NT2/D1 (cell line): ENCODE data around the gene BTBD3.

Source experiments
- DNase-seq: peaks from one replicate; pipeline ENCODE4 v3.0.0-alpha.2; 2011; ENCODE audit warnings: low read depth, low spot score
- H3K27me3 ChIP-seq: 2 replicates; pipeline ENCODE4 v1.6.0; 2011; ENCODE audit warnings: mild to moderate bottlenecking; ENCODE audit not compliant: insufficient read length, insufficient read depth
- H3K36me3 ChIP-seq: 2 replicates; pipeline ENCODE4 v1.6.1; 2011; ENCODE audit warnings: mild to moderate bottlenecking, low read length, mixed read lengths; ENCODE audit not compliant: insufficient read depth, insufficient read length
- H3K4me1 ChIP-seq: 2 replicates; pipeline ENCODE4 v1.5.1; 2011; ENCODE audit not compliant: insufficient read depth, insufficient read length
- H3K4me3 ChIP-seq: 2 replicates; pipeline ENCODE4 v1.5.1; 2011; ENCODE audit warnings: low read depth; ENCODE audit not compliant: insufficient read length
- H3K9ac ChIP-seq: 2 replicates; pipeline ENCODE4 v1.6.0; 2011; ENCODE audit warnings: low read depth; ENCODE audit not compliant: insufficient read length
- H3K9me3 ChIP-seq: 2 replicates; pipeline ENCODE4 v1.5.1; 2011; ENCODE audit warnings: mild to moderate bottlenecking, low read length; ENCODE audit not compliant: insufficient read depth
- SUZ12 ChIP-seq: IDR thresholded peaks from 2 replicates; pipeline ENCODE4 v1.6.1; 2011; ENCODE audit not compliant: insufficient read length, insufficient read depth; ENCODE audit errors: extremely low read depth
- YY1 ChIP-seq: IDR thresholded peaks from 2 replicates; pipeline ENCODE4 v1.6.1; 2011; ENCODE audit not compliant: insufficient read length, insufficient read depth
- ZNF274 ChIP-seq: IDR thresholded peaks from 2 replicates; pipeline ENCODE4 v1.6.1; 2011; ENCODE audit warnings: mild to moderate bottlenecking, low read depth, low read length

Gene BTBD3

GRCh38 chr20:11918391-11918845 lies 725 bp downstream of the BTBD3 start:
- no peak for TF ChIP-seq ZNF274
- TF ChIP-seq SUZ12, result no peak
- no peak for TF ChIP-seq YY1
- DNase-seq, result no peak
- Histone ChIP-seq H3K4me3 (no peak overlapping the region), H3K9ac (no peak overlapping the region), H3K9me3 (no peaks in the 10 kb centered on the region), H3K4me1 (no peaks in the 10 kb centered on the region), H3K36me3 (peaks cover 28% of the 10 kb centered on the region), H3K27me3 (no peaks in the 10 kb centered on the region)

GRCh38 chr20:11918981-11919380 lies 1.3 kb downstream of the BTBD3 start:
- no peak for DNase-seq
- no peak overlapping the region for H3K4me3 ChIP-seq
- H3K27me3 ChIP-seq, result no peaks in the 10 kb centered on the region
- H3K36me3 ChIP-seq, result peaks cover 33% of the 10 kb centered on the region
- H3K4me1 ChIP-seq, result no peaks in the 10 kb centered on the region
- no peaks in the 10 kb centered on the region for H3K9me3 ChIP-seq
- TF ChIP-seq YY1, result no peak
- TF ChIP-seq ZNF274, result no peak
- TF ChIP-seq SUZ12, result no peak
- no peak overlapping the region for H3K9ac ChIP-seq

- no peak overlapping the region for H3K4me3 ChIP-seq
- no peaks in the 10 kb centered on the region for H3K9me3 ChIP-seq
- peaks cover 33% of the 10 kb centered on the region for H3K36me3 ChIP-seq
- no peak for DNase-seq
- H3K9ac ChIP-seq, result no peak overlapping the region
- TF ChIP-seq ZNF274, result no peak
- no peak for TF ChIP-seq SUZ12
- TF ChIP-seq YY1, result no peak
- H3K4me1 ChIP-seq, result no peaks in the 10 kb centered on the region
- H3K27me3 ChIP-seq, result no peaks in the 10 kb centered on the region
Measured at GRCh38 chr20:11919581-11919980, 1.9 kb downstream of the BTBD3 start.

GRCh38 chr20:11920083-11920482 lies 2.4 kb downstream of the BTBD3 start:
- Histone ChIP-seq H3K4me1 (no peaks in the 10 kb centered on the region), H3K9ac (no peak overlapping the region), H3K9me3 (no peaks in the 10 kb centered on the region), H3K27me3 (no peaks in the 10 kb centered on the region), H3K4me3 (no peak overlapping the region), H3K36me3 (peaks cover 37% of the 10 kb centered on the region)
- no peak for DNase-seq
- TF ChIP-seq ZNF274, result no peak
- no peak for TF ChIP-seq YY1
- TF ChIP-seq SUZ12, result no peak

- Histone ChIP-seq H3K27me3 (no peaks in the 10 kb centered on the region), H3K9ac (no peak overlapping the region), H3K36me3 (peaks cover 38% of the 10 kb centered on the region), H3K9me3 (no peaks in the 10 kb centered on the region), H3K4me3 (no peak overlapping the region), H3K4me1 (no peaks in the 10 kb centered on the region)
- TF ChIP-seq YY1, result no peak
- TF ChIP-seq ZNF274, result no peak
- no peak for TF ChIP-seq SUZ12
- no peak for DNase-seq
Measured at GRCh38 chr20:11921321-11921720, 3.6 kb downstream of the BTBD3 start.

- H3K9ac ChIP-seq, result no peak overlapping the region
- TF ChIP-seq YY1, result no peak
- no peak for TF ChIP-seq ZNF274
- TF ChIP-seq SUZ12, result no peak
- H3K36me3 ChIP-seq, result peaks cover 44% of the 10 kb centered on the region
- no peaks in the 10 kb centered on the region for H3K27me3 ChIP-seq
- no peaks in the 10 kb centered on the region for H3K9me3 ChIP-seq
- no peak overlapping the region for H3K4me3 ChIP-seq
- DNase-seq, result no peak
- no peaks in the 10 kb centered on the region for H3K4me1 ChIP-seq
Measured at GRCh38 chr20:11922561-11922960, 4.9 kb downstream of the BTBD3 start.

GRCh38 chr20:11924923-11925322 lies 7.2 kb downstream of the BTBD3 start:
- no peaks in the 10 kb centered on the region for H3K9me3 ChIP-seq
- no peak for DNase-seq
- no peaks in the 10 kb centered on the region for H3K27me3 ChIP-seq
- no peaks in the 10 kb centered on the region for H3K4me1 ChIP-seq
- no peak overlapping the region for H3K9ac ChIP-seq
- TF ChIP-seq ZNF274, result no peak
- no peak for TF ChIP-seq YY1
- no peak for TF ChIP-seq SUZ12
- H3K4me3 ChIP-seq, result no peak overlapping the region
- H3K36me3 ChIP-seq, result peaks cover 36% of the 10 kb centered on the region
